ENCODE data around the gene ZNF841.

DNA sequence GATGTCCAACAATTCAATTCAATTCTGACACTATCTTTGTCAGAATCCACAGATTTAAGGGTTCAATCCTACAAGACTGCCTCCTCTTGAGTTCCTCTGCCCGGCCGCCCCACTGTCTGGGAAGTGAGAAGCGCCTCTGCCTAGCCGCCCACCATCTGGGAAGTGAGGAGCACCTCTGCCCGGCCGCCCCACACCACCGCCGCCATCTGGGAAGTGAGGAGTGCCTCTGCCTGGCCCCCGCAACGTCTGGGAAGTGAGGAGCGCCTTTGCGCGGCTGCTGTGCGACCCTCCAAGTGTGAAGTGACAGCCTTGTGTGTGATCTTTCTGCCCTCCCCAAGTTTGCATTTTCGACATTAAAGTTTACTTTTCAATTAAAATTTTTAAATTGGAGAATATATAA lies 73.4 kb downstream of the ZNF841 start:
- TF ChIP-seq POLR2A (IDR thresholded peaks at IDR 0.05; ENCODE audit: low read depth, low read length) (no peak), FOS (IDR thresholded peaks at IDR 0.05; ENCODE audit: borderline replicate concordance, insufficient read depth, low read length) (no peak), GATA2 (IDR thresholded peaks at IDR 0.05; ENCODE audit: insufficient read depth, insufficient read length, low read depth, low read length) (no peak), EZH2 (IDR thresholded peaks at IDR 0.05; ENCODE audit: borderline replicate concordance, low read depth, low read length, severe bottlenecking) (no peak)
- TF ChIP-seq, protein P1, sequence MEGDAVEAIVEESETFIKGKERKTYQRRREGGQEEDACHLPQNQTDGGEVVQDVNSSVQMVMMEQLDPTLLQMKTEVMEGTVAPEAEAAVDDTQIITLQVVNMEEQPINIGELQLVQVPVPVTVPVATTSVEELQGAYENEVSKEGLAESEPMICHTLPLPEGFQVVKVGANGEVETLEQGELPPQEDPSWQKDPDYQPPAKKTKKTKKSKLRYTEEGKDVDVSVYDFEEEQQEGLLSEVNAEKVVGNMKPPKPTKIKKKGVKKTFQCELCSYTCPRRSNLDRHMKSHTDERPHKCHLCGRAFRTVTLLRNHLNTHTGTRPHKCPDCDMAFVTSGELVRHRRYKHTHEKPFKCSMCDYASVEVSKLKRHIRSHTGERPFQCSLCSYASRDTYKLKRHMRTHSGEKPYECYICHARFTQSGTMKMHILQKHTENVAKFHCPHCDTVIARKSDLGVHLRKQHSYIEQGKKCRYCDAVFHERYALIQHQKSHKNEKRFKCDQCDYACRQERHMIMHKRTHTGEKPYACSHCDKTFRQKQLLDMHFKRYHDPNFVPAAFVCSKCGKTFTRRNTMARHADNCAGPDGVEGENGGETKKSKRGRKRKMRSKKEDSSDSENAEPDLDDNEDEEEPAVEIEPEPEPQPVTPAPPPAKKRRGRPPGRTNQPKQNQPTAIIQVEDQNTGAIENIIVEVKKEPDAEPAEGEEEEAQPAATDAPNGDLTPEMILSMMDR (IDR thresholded peaks at IDR 0.05; ENCODE audit: extremely low read depth in 1 of 2, insufficient read depth in 1 of 2, low read depth in 1 of 2, low read length in 2 of 2) = no peak
- TF ChIP-seq, protein P2, sequence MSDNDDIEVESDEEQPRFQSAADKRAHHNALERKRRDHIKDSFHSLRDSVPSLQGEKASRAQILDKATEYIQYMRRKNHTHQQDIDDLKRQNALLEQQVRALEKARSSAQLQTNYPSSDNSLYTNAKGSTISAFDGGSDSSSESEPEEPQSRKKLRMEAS (IDR thresholded peaks at IDR 0.05; ENCODE audit: insufficient read depth, insufficient read length) = no peak
